Vagina (tissue), 2 donors: ENCODE data around the gene KLHL40. TPM values are rescaled to one million over a fixed set of nuclear protein-coding genes. Genes with fewer than 3 reads are reported as not detected.
A peak's percentile ranks its signal among the peaks of the same experiment; 100 is the strongest.

Experiments
- DNase-seq, 2 donors: peaks; one replicate each; pipeline ENCODE4 v3.0.0-alpha.2; 2017; ENCODE audit errors: extremely low spot score in 2 of 2
- H3K27ac ChIP-seq: fragments of 200-600 bp; sonication (generic); one replicate; pipeline ENCODE4 v1.5.1; 2019
- H3K27me3 ChIP-seq: fragments of 200-600 bp; sonication (generic); one replicate; pipeline ENCODE4 v1.5.1; 2019
- H3K36me3 ChIP-seq, 2 donors: fragments of 200-600 bp; sonication (generic); one replicate each; pipeline ENCODE4 v1.5.1; 2017 to 2019
- H3K4me1 ChIP-seq: fragments of 200-600 bp; sonication (generic); one replicate; pipeline ENCODE4 v1.5.1; 2019
- H3K4me3 ChIP-seq, 2 donors: fragments of 200-600 bp; sonication (generic); 1 replicate in 1 of 2; 2 replicates in 1 of 2; pipeline ENCODE4 v1.5.1; 2016 to 2019
- H3K9me3 ChIP-seq: fragments of 200-600 bp; sonication (generic); one replicate; pipeline ENCODE4 v1.5.1; 2019
- CTCF ChIP-seq, 3 experiments: fragments of 450-650 bp in 2 of 3; fragments of 200-600 bp in 1 of 3; sonication (generic) in 1 of 3; IDR thresholded peaks; one replicate each; pipeline ENCODE4 v1.5.1; 2017 to 2019; ENCODE audit warnings: antibody characterized with exemption in 3 of 3, mild to moderate bottlenecking in 2 of 3, moderate library complexity in 2 of 3
- POLR2A ChIP-seq, 2 donors: fragments of 450-650 bp; IDR thresholded peaks; one replicate each; pipeline ENCODE4 v1.6.1; 2017; ENCODE audit warnings: antibody characterized with exemption in 2 of 2, mild to moderate bottlenecking in 2 of 2, moderate library complexity in 2 of 2
- POLR2AphosphoS5 ChIP-seq, 2 donors: sonication (generic); formaldehyde crosslinking; IDR thresholded peaks; one replicate each; pipeline ENCODE4 v1.9.0; 2017; ENCODE audit warnings: antibody characterized with exemption in 2 of 2, mild to moderate bottlenecking in 2 of 2, low read depth in 1 of 2; ENCODE audit not compliant: insufficient read depth in 1 of 2
- intact Hi-C: fragments of 100-400 bp; cut with DNase I; formaldehyde crosslinking; loops from one replicate; pipeline ENCODE4 v1.15.1; 2023
- total RNA-seq: library from RNA; depleted of rRNA; stranded (reverse); fragments of >200 nt; gene quantifications from one replicate; pipeline ENCODE4 v1.2.3, GENCODE V29; 2016

The KLHL40 gene
- total RNA-seq, 1 donor from 2014 or later: not detected

- Histone ChIP-seq H3K4me1 (peaks cover 57% of the 10 kb centered on the region), H3K9me3 (no peaks in the 10 kb centered on the region), H3K27ac (peak overlapping the region; percentile 96), H3K27me3 (no peaks in the 10 kb centered on the region), H3K36me3 (peaks cover 0 to 7% of the 10 kb centered on the region in 2 donors), H3K4me3 (no peak overlapping the region)
- no peak for DNase-seq
- intact Hi-C loops: no loop called here
- TF ChIP-seq POLR2AphosphoS5 (IDR thresholded peaks at IDR 0.05; ENCODE audit: insufficient read depth in 1 of 2, low read depth in 1 of 2) (no peak), POLR2A (IDR thresholded peaks at IDR 0.05) (no peak), CTCF (IDR thresholded peaks at IDR 0.05) (no peak)
These were observed 27.7 kb upstream of the KLHL40 start for GRCh38 chr3:42657675-42658074.

GRCh38 chr3:42658091-42658770 lies 27.1 kb upstream of the KLHL40 start:
- Histone ChIP-seq H3K27ac (peak overlapping the region; percentile 96), H3K36me3 (peaks cover 0 to 7% of the 10 kb centered on the region in 2 donors), H3K9me3 (no peaks in the 10 kb centered on the region), H3K4me1 (peaks cover 52% of the 10 kb centered on the region), H3K4me3 (no peak overlapping the region), H3K27me3 (no peaks in the 10 kb centered on the region)
- peak in 1 of 2 donors; percentile 84 for DNase-seq
- intact Hi-C loops: no loop called here
- TF ChIP-seq POLR2AphosphoS5 (IDR thresholded peaks at IDR 0.05; ENCODE audit: insufficient read depth in 1 of 2, low read depth in 1 of 2) (no peak), CTCF (IDR thresholded peaks at IDR 0.05) (no peak), POLR2A (IDR thresholded peaks at IDR 0.05) (no peak)

GRCh38 chr3:42658771-42659390 lies 26.5 kb upstream of the KLHL40 start:
- Histone ChIP-seq H3K4me1 (peaks cover 45% of the 10 kb centered on the region), H3K27me3 (no peaks in the 10 kb centered on the region), H3K27ac (peak overlapping the region; percentile 44), H3K4me3 (no peak overlapping the region), H3K9me3 (no peaks in the 10 kb centered on the region), H3K36me3 (peaks cover 0 to 7% of the 10 kb centered on the region in 2 donors)
- intact Hi-C loops: no loop called here
- DNase-seq: peak in 1 of 2 donors; percentile 86
- TF ChIP-seq CTCF (IDR thresholded peaks at IDR 0.05) (no peak), POLR2A (IDR thresholded peaks at IDR 0.05) (no peak), POLR2AphosphoS5 (IDR thresholded peaks at IDR 0.05; ENCODE audit: insufficient read depth in 1 of 2, low read depth in 1 of 2) (no peak)

- Histone ChIP-seq H3K36me3 (peaks cover 0 to 7% of the 10 kb centered on the region in 2 donors), H3K4me1 (peaks cover 45% of the 10 kb centered on the region), H3K27me3 (no peaks in the 10 kb centered on the region), H3K27ac (peak overlapping the region; percentile 44), H3K4me3 (no peak overlapping the region), H3K9me3 (no peaks in the 10 kb centered on the region)
- TF ChIP-seq CTCF (IDR thresholded peaks at IDR 0.05) (no peak), POLR2A (IDR thresholded peaks at IDR 0.05) (no peak), POLR2AphosphoS5 (IDR thresholded peaks at IDR 0.05; ENCODE audit: insufficient read depth in 1 of 2, low read depth in 1 of 2) (no peak)
- DNase-seq: peak in 1 of 2 donors; percentile 83
- intact Hi-C loops: no loop called here
These were observed 25.7 kb upstream of the KLHL40 start for GRCh38 chr3:42659451-42660130.
